Adrenal gland (tissue), 12 donors: ENCODE measurements around the gene MYH10. TPM values are rescaled to one million over a fixed set of nuclear protein-coding genes. Genes with fewer than 3 reads are reported as not detected.

Experiments used
- DNase-seq, 7 donors: peaks; one replicate each; pipeline ENCODE4 v3.0.0-alpha.2; 2019 to 2020
- H3K27ac ChIP-seq, 5 donors: fragments of 200-600 bp; sonication (generic) in 4 of 5; 1 replicate in 3 of 5; 2 replicates in 2 of 5; pipeline versions ENCODE4 v1.5.1 to v1.8.0; 2016 to 2020; ENCODE audit warnings: mild to moderate bottlenecking in 1 of 5
- H3K27me3 ChIP-seq: fragments of 200-600 bp; 2 replicates; pipeline ENCODE4 v1.8.0; 2021
- H3K36me3 ChIP-seq, 2 donors: fragments of 200-600 bp; replicated peaks in 1 of 2; 1 replicate in 1 of 2; 2 replicates in 1 of 2; pipeline versions ENCODE4 v1.5.1 to v1.8.0; 2018 to 2022
- H3K4me1 ChIP-seq, 2 donors: fragments of 200-600 bp; replicated peaks in 1 of 2; 1 replicate in 1 of 2; 2 replicates in 1 of 2; pipeline versions ENCODE4 v1.5.1 to v1.8.0; 2018 to 2021
- H3K4me3 ChIP-seq, 4 donors: fragments of 200-600 bp; sonication (generic) in 3 of 4; one replicate each; pipeline ENCODE4 v1.5.1; 2016 to 2018
- H3K9me3 ChIP-seq, 3 donors: fragments of 200-600 bp; sonication (generic) in 1 of 3; replicated peaks in 1 of 3; 1 replicate in 2 of 3; 2 replicates in 1 of 3; pipeline versions ENCODE4 v1.5.1 to v1.8.0; 2016 to 2021
- CTCF ChIP-seq, 6 experiments: fragments of 450-650 bp in 4 of 6; fragments of 200-600 bp in 2 of 6; sonication (generic) in 1 of 6; IDR thresholded peaks; 1 replicate in 5 of 6; 2 replicates in 1 of 6; pipeline versions ENCODE4 v1.5.1 to v1.8.0; 2016 to 2021; ENCODE audit warnings: antibody characterized with exemption in 6 of 6, mild to moderate bottlenecking in 2 of 6, moderate library complexity in 1 of 6
- POLR2A ChIP-seq, 2 donors: fragments of 450-650 bp; IDR thresholded peaks; one replicate each; pipeline ENCODE4 v1.6.1; 2017; ENCODE audit warnings: antibody characterized with exemption in 2 of 2, mild to moderate bottlenecking in 2 of 2, moderate library complexity in 1 of 2
- WGBS, 4 donors: extraction: QIAGEN DNeasy Blood & Tissue Kit in 2 of 4; methylation state at CpG; one replicate each; pipeline versions ENCODE4 v1.1.5 to v1.1.7; 2013 to 2017; 5-methylcytosine and 5-hydroxymethylcytosine counted together
- intact Hi-C, 2 donors: fragments of 100-400 bp; cut with DNase I; formaldehyde crosslinking; loops; one replicate each; pipeline versions ENCODE4 v1.14.1 to v1.15.0; 2022 to 2023
- polyA plus RNA-seq, 3 donors: library from polyadenylated mRNA; stranded (reverse); fragments of 200-250 nt in 2 of 3; fragments of 350-450 nt in 1 of 3; fragmentation: Illumina TruSeq in 1 of 3; extraction: RNeasy Lipid Tissue Mini Kit (QIAGEN cat#74804) in 1 of 3; gene quantifications; one replicate each; pipeline ENCODE4 v1.2.3, GENCODE V29; 2013 to 2014
- total RNA-seq, 9 donors: library from RNA; depleted of rRNA in 4 of 9; stranded (reverse); fragments of >200 nt in 4 of 9; fragments of 120-200 nt in 1 of 9; fragmentation: NEBNext Ultra II Directional in 1 of 9; extraction: Animal tissue kit (Norgen Biotek cat#: 25700) in 1 of 9; gene quantifications; one replicate each; pipeline versions ENCODE4 v1.1.0 to v1.2.4, GENCODE V29; 2013 to 2023
- donor health status: healthy with polysubstance abuse.
- donor health status: Bipolar disorder and iron deficiency.
- donor health status: DM: yes; HTN: yes; CAD: no.
- donor health status: DM: no; HTN: no; CAD: no.
- donor health status: DM: no; HTN: no; CAD: no.
- donor health status: DM: yes; HTN: yes; CAD: no.

The MYH10 gene
- total and polyA plus RNA-seq, 12 donors = 9.8 to 101 (median 41.0) TPM

- Histone ChIP-seq H3K9me3 (no peaks in the 10 kb centered on the region), H3K27ac (no peak overlapping the region), H3K4me3 (no peak overlapping the region), H3K27me3 (no peaks in the 10 kb centered on the region), H3K36me3 (no peaks in the 10 kb centered on the region), H3K4me1 (no peaks in the 10 kb centered on the region)
- 88 to 98% (median 92%) methylated on average over 1 of the region's 1 CpG for WGBS, 4 donors
- intact Hi-C loops = no loop called here
- TF ChIP-seq POLR2A (IDR thresholded peaks at IDR 0.05) (no peak), CTCF (IDR thresholded peaks at IDR 0.05) (no peak)
- DNase-seq = no peak
Observed at GRCh38 chr17:8558144-8558543, 72.4 kb downstream of the MYH10 start.

GRCh38 chr17:8557176-8557806, 73.2 kb downstream of the MYH10 start:
- no peak for TF ChIP-seq POLR2A (IDR thresholded peaks at IDR 0.05)
- no peak for TF ChIP-seq CTCF (IDR thresholded peaks at IDR 0.05)
- no peaks in the 10 kb centered on the region for H3K36me3 ChIP-seq
- intact Hi-C loops = no loop called here
- H3K9me3 ChIP-seq = no peaks in the 10 kb centered on the region
- no peaks in the 10 kb centered on the region for H3K27me3 ChIP-seq
- H3K27ac ChIP-seq = no peak overlapping the region
- no peak for DNase-seq
- no peaks in the 10 kb centered on the region for H3K4me1 ChIP-seq
- H3K4me3 ChIP-seq = no peak overlapping the region
- WGBS, 4 donors = 83 to 93% (median 88%) methylated on average over 5 of the region's 5 CpGs

GRCh38 chr17:8556074-8556473, 74.5 kb downstream of the MYH10 start:
- Histone ChIP-seq H3K9me3 (no peaks in the 10 kb centered on the region), H3K4me3 (no peak overlapping the region), H3K36me3 (no peaks in the 10 kb centered on the region), H3K4me1 (no peaks in the 10 kb centered on the region), H3K27ac (no peak overlapping the region), H3K27me3 (no peaks in the 10 kb centered on the region)
- TF ChIP-seq CTCF (IDR thresholded peaks at IDR 0.05) (no peak), POLR2A (IDR thresholded peaks at IDR 0.05) (no peak)
- DNase-seq = no peak
- WGBS, 4 donors = 89 to 96% (median 95%) methylated on average over 9 of the region's 9 CpGs
- intact Hi-C loops = no loop called here

- Histone ChIP-seq H3K4me1 (no peaks in the 10 kb centered on the region), H3K9me3 (no peaks in the 10 kb centered on the region), H3K4me3 (no peak overlapping the region), H3K27ac (no peak overlapping the region), H3K36me3 (no peaks in the 10 kb centered on the region), H3K27me3 (no peaks in the 10 kb centered on the region)
- intact Hi-C loops = no loop called here
- TF ChIP-seq POLR2A (IDR thresholded peaks at IDR 0.05) (no peak), CTCF (IDR thresholded peaks at IDR 0.05) (no peak)
- 81 to 94% (median 84%) methylated on average over 1 of the region's 1 CpG for WGBS, 4 donors
- DNase-seq = no peak
Observed at GRCh38 chr17:8555062-8555461, 75.5 kb downstream of the MYH10 start.
